ENCODE measurements around the gene TCF20. TPM values are rescaled to one million over a fixed set of nuclear protein-coding genes. Genes with fewer than 3 reads are reported as not detected.

The TCF20 gene
- total and polyA plus RNA-seq, 8 donors: 5.8 to 50.0 (median 18.8) TPM

DNA sequence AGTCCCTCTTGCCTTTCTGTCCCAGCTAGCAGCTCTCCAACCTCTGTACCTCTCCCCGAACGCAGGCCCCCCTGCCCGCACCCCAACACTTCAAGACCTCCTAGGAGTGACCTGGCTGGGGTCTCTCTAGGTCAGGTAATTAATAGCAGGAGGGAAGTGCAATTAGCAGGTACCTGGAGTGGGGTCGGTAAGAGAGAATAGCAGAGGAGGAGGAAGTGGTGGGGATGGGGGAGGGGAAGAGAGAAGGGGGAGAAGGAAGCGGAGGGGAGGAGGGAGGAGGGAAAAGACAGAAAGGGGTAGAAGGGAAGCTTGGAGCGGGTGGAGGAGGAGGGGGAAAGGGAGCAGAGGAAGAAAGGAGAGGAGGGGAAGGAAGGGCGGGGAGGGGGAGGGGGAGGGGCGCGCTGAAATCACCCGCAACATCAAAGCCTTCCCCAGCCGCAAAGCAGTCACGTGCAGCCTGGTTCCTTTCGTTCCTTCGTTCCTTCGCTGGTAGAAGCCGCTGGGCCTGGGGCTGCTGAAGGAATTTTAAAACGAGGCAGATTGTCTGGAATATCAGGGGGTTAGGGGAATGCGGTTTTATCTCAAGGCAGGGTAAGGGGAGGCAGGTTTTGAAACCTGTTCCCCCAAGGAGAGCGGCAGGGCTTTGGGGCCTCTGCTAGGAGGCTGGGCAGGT, 29.3 kb upstream of the TCF20 start:
- WGBS, 5 donors: 19 to 26% (median 22%) methylated on average over 19 of the region's 19 CpGs

DNA sequence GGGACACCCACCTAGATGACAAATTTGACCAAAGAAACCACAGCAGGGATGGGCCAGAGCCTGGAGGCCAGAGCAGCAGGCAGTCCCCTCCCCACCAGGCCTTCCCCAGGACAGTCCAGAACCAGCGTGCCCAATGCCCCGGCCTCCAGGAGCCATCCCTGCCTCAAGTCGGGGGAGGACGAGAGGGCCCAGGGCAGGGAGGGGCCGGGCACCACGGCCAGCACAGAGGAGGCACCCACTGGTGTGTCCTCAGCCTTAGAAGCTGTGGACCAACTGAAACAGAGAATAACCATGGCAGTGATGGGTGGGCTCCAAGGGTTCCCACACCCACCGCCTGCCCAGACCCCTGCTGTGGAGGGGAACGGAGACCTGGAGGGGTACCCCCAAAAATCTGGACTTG, 28.3 kb upstream of the TCF20 start:
- peaks cover 8 to 45% (median 29%) of the 10 kb centered on the region in 4 donors for H3K4me1 ChIP-seq
- H3K27me3 ChIP-seq: peaks cover 0 to under 1% (median 0%) of the 10 kb centered on the region in 3 donors
- H3K36me3 ChIP-seq: no peaks in the 10 kb centered on the region
- H3K9me3 ChIP-seq: no peaks in the 10 kb centered on the region
- H3K27ac ChIP-seq: no peak overlapping the region
- no peak for DNase-seq
- 78 to 83% (median 82%) methylated on average over 7 to 8 of the region's 8 CpGs for WGBS, 5 donors
- TF ChIP-seq CTCF (IDR thresholded peaks at IDR 0.05): no peak
- TF ChIP-seq POLR2A (IDR thresholded peaks at IDR 0.05): no peak
- intact Hi-C loops (cut with DNase I; ENCODE audit: low total_unique reads): no loop called here
- no peak overlapping the region for H3K4me3 ChIP-seq

More for the DNA sequence above, 29.3 kb upstream of the TCF20 start:
- intact Hi-C loops (cut with DNase I; ENCODE audit: low total_unique reads): no loop called here
- Histone ChIP-seq H3K27ac (no peak overlapping the region), H3K4me3 (peak overlapping the region in 1 of 4 donors; percentile 22), H3K36me3 (no peaks in the 10 kb centered on the region), H3K27me3 (peaks cover 0 to 10% (median 6%) of the 10 kb centered on the region in 3 donors), H3K9me3 (no peaks in the 10 kb centered on the region), H3K4me1 (peaks cover 8 to 48% (median 33%) of the 10 kb centered on the region in 4 donors)
- peak; percentile 34 to 73 for DNase-seq
- TF ChIP-seq CTCF (IDR thresholded peaks at IDR 0.05): no peak
- no peak for TF ChIP-seq EP300 (IDR thresholded peaks at IDR 0.05)
- no peak for TF ChIP-seq POLR2A (IDR thresholded peaks at IDR 0.05)
- TF ChIP-seq POLR2AphosphoS5 (IDR thresholded peaks at IDR 0.05): no peak

DNA sequence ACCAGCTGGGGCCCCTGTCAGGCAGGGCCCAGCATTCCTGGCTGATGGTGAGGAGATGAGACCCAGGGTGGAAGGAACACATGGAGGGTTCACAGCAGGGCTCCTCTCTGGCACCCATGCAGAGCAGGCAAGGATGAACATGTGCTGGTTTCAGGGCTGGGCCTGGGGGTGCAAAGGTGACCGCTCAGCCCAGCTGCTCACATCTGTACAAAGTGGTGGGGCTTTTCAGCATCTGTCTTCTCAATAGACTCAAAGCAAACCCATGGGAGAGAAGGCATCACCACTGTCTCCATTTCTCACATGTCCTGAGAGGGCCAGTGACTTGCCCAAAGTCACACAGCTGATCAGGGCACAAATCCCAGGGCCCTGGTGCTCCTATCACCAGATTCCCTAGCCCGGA, 27.3 kb upstream of the TCF20 start:
- TF ChIP-seq CTCF (IDR thresholded peaks at IDR 0.05): no peak
- no peak for TF ChIP-seq POLR2AphosphoS5 (IDR thresholded peaks at IDR 0.05)
- TF ChIP-seq EP300 (IDR thresholded peaks at IDR 0.05): no peak
- no peak for TF ChIP-seq POLR2A (IDR thresholded peaks at IDR 0.05)
- Histone ChIP-seq H3K27ac (no peak overlapping the region), H3K9me3 (no peaks in the 10 kb centered on the region), H3K27me3 (no peaks in the 10 kb centered on the region), H3K4me1 (peaks cover 8 to 38% (median 29%) of the 10 kb centered on the region in 4 donors), H3K36me3 (no peaks in the 10 kb centered on the region), H3K4me3 (no peak overlapping the region)
- intact Hi-C loops (cut with DNase I; ENCODE audit: low total_unique reads): no loop called here
- DNase-seq: no peak
- 66 to 89% (median 79%) methylated on average over 1 to 2 of the region's 2 CpGs for WGBS, 5 donors

GRCh38 chr22:42296883-42297282, 26.4 kb upstream of the TCF20 start:
- intact Hi-C loops (cut with DNase I; ENCODE audit: low total_unique reads): no loop called here
- H3K4me1 ChIP-seq: peaks cover 8 to 38% (median 29%) of the 10 kb centered on the region in 4 donors
- no peak overlapping the region for H3K27ac ChIP-seq
- no peaks in the 10 kb centered on the region for H3K27me3 ChIP-seq
- no peaks in the 10 kb centered on the region for H3K9me3 ChIP-seq
- no peak overlapping the region for H3K4me3 ChIP-seq
- 85 to 98% (median 96%) methylated on average over 3 of the region's 3 CpGs for WGBS, 5 donors
- DNase-seq: no peak
- TF ChIP-seq CTCF (IDR thresholded peaks at IDR 0.05) (peak in 1 of 7 experiments; percentile 2), EP300 (IDR thresholded peaks at IDR 0.05) (no peak), POLR2A (IDR thresholded peaks at IDR 0.05) (no peak), POLR2AphosphoS5 (IDR thresholded peaks at IDR 0.05) (no peak)
- H3K36me3 ChIP-seq: no peaks in the 10 kb centered on the region
